NB4 (cell line): ENCODE results near the gene DEGS1.

ENCODE experiments used
- POLR2A ChIP-seq: IDR thresholded peaks from 2 replicates; pipeline ENCODE4 v1.6.1; 2011; ENCODE audit warnings: mild to moderate bottlenecking; ENCODE audit not compliant: insufficient read length; ENCODE audit errors: extremely low read depth
- TF ChIP-seq, protein P1 (sequence below): IDR thresholded peaks from one replicate; pipeline ENCODE4 v1.5.1; 2012; ENCODE audit warnings: low read depth, low read length
- TF ChIP-seq, protein P2 (sequence below): IDR thresholded peaks from 2 replicates; pipeline ENCODE4 v1.6.1; 2011; ENCODE audit warnings: low read depth, low read length

DNA sequence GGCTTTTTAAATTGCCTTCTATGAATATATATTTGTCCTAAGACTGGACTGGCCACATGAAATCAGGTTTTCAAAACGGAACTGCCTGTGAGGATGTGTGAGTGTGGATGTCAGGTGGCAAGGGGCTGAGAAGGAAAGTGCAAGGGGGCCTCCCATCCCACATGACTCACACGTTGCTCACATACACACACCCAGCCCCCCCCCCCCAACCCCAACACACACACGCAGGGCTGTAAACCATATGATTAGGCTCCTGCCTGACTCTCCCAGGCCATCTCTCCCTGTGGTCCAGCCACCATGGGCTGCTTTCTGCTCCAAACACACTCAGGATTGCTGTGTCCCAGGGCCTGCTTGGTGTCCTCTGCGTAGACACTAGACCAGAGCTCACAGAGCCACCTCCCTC is 22.4 kb downstream of the DEGS1 start:
- TF ChIP-seq, protein P1, sequence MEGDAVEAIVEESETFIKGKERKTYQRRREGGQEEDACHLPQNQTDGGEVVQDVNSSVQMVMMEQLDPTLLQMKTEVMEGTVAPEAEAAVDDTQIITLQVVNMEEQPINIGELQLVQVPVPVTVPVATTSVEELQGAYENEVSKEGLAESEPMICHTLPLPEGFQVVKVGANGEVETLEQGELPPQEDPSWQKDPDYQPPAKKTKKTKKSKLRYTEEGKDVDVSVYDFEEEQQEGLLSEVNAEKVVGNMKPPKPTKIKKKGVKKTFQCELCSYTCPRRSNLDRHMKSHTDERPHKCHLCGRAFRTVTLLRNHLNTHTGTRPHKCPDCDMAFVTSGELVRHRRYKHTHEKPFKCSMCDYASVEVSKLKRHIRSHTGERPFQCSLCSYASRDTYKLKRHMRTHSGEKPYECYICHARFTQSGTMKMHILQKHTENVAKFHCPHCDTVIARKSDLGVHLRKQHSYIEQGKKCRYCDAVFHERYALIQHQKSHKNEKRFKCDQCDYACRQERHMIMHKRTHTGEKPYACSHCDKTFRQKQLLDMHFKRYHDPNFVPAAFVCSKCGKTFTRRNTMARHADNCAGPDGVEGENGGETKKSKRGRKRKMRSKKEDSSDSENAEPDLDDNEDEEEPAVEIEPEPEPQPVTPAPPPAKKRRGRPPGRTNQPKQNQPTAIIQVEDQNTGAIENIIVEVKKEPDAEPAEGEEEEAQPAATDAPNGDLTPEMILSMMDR, result no peak
- TF ChIP-seq, protein P2, sequence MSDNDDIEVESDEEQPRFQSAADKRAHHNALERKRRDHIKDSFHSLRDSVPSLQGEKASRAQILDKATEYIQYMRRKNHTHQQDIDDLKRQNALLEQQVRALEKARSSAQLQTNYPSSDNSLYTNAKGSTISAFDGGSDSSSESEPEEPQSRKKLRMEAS, result no peak
- TF ChIP-seq POLR2A, result no peak
